Activated CD4-positive, alpha-beta T cell treated with anti-CD3 and anti-CD28 coated beads, Interleukin-2, amount 50 U/mL, for 16 hours (primary cell): ENCODE results near the gene MMP24OS.

ENCODE experiments used
- DNase-seq: peaks from one replicate; pipeline ENCODE4 v3.0.0-alpha.2; 2020

MMP24OS gene

GRCh38 chr20:35305682-35306556 lies 28.0 kb upstream of the MMP24OS start:
- DNase-seq: peak; percentile 95

GRCh38 chr20:35304956-35305355 lies 27.0 kb upstream of the MMP24OS start:
- no peak for DNase-seq

GRCh38 chr20:35303735-35304491 lies 26.0 kb upstream of the MMP24OS start:
- DNase-seq: peak; percentile 94

- no peak for DNase-seq
Observed at GRCh38 chr20:35303382-35303734, 25.4 kb upstream of the MMP24OS start.

GRCh38 chr20:35302421-35303335 lies 24.8 kb upstream of the MMP24OS start:
- DNase-seq: peak; percentile 65

GRCh38 chr20:35301426-35301825 lies 23.5 kb upstream of the MMP24OS start:
- DNase-seq: no peak

GRCh38 chr20:35300469-35301262 lies 22.7 kb upstream of the MMP24OS start:
- no peak for DNase-seq

- no peak for DNase-seq
Observed at GRCh38 chr20:35299780-35300179, 21.9 kb upstream of the MMP24OS start.

- no peak for DNase-seq
Observed at GRCh38 chr20:35298264-35298663, 20.3 kb upstream of the MMP24OS start.

GRCh38 chr20:35297740-35298139 lies 19.8 kb upstream of the MMP24OS start:
- DNase-seq: no peak

GRCh38 chr20:35297155-35297554 lies 19.2 kb upstream of the MMP24OS start:
- DNase-seq: no peak

GRCh38 chr20:35296101-35296554 lies 18.2 kb upstream of the MMP24OS start:
- DNase-seq: no peak

GRCh38 chr20:35295674-35296073 lies 17.8 kb upstream of the MMP24OS start:
- no peak for DNase-seq

GRCh38 chr20:35295058-35295457 lies 17.1 kb upstream of the MMP24OS start:
- DNase-seq: no peak

- no peak for DNase-seq
Observed at GRCh38 chr20:35294293-35294685, 16.4 kb upstream of the MMP24OS start.

GRCh38 chr20:35293303-35294292 lies 15.7 kb upstream of the MMP24OS start:
- DNase-seq: no peak

GRCh38 chr20:35292504-35293285 lies 14.8 kb upstream of the MMP24OS start:
- no peak for DNase-seq

- no peak for DNase-seq
Observed at GRCh38 chr20:35291654-35292503, 14.0 kb upstream of the MMP24OS start, which contains the start of gene FAM83C. Gene FAM83C (minus strand): TSS chr20:35292425. CDS start chr20:35292304, 121 bp downstream.

GRCh38 chr20:35290887-35291417 lies 13.0 kb upstream of the MMP24OS start:
- no peak for DNase-seq
